Karpas-422 (cell line): Measurements from ENCODE around the gene TAF3. TPM values are rescaled to one million over a fixed set of nuclear protein-coding genes. Genes with fewer than 3 reads are reported as not detected.
"Not testable (repeated sequence)": the region's sequence is repeated elsewhere in the genome, so short reads cannot be mapped to it uniquely, and the experiment has no call there.

Source experiments
- DNase-seq: peaks from one replicate; pipeline ENCODE4 v3.0.0-alpha.2; 2015
- H2AFZ ChIP-seq: fragments of 200-600 bp; sonication (generic); 2 replicates; pipeline ENCODE4 v1.6.1; 2014; ENCODE audit warnings: antibody characterized with exemption, low read length, mixed read lengths
- H3K27ac ChIP-seq: fragments of 200-600 bp; sonication (generic); 2 replicates; pipeline ENCODE4 v1.5.1; 2014; ENCODE audit warnings: mild to moderate bottlenecking, low read length, moderate library complexity
- H3K27me3 ChIP-seq: fragments of 200-600 bp; sonication (generic); 2 replicates; pipeline ENCODE4 v1.6.1; 2014; ENCODE audit warnings: low read length, mixed read lengths
- H3K36me3 ChIP-seq: fragments of 200-600 bp; sonication (generic); 2 replicates; pipeline ENCODE4 v1.6.1; 2014; ENCODE audit warnings: low read length, mixed read lengths; ENCODE audit not compliant: insufficient read depth
- H3K4me1 ChIP-seq: fragments of 200-600 bp; sonication (generic); 2 replicates; pipeline ENCODE4 v1.6.1; 2014; ENCODE audit warnings: mild to moderate bottlenecking, low read length, mixed read lengths
- H3K4me2 ChIP-seq: fragments of 200-600 bp; sonication (generic); 2 replicates; pipeline ENCODE4 v1.6.1; 2014; ENCODE audit warnings: low read length, low read depth, mild to moderate bottlenecking; ENCODE audit not compliant: poor library complexity, severe bottlenecking
- H3K4me3 ChIP-seq: fragments of 200-600 bp; sonication (generic); 2 replicates; pipeline ENCODE4 v1.5.1; 2014; ENCODE audit warnings: mild to moderate bottlenecking, antibody characterized with exemption, low read length, mixed read lengths
- H3K79me2 ChIP-seq: fragments of 200-600 bp; sonication (generic); 2 replicates; pipeline ENCODE4 v1.6.1; 2014; ENCODE audit warnings: mild to moderate bottlenecking, low read length, mixed read lengths
- H3K9ac ChIP-seq: fragments of 200-600 bp; sonication (generic); 2 replicates; pipeline ENCODE4 v1.6.0; 2014; ENCODE audit warnings: low read length
- H3K9me2 ChIP-seq: fragments of 200-600 bp; sonication (generic), shearing (Covaris generic); replicated peaks from 2 replicates; pipeline ENCODE4 v1.6.0; 2014; ENCODE audit warnings: mild to moderate bottlenecking, low read length, moderate library complexity; ENCODE audit not compliant: insufficient read depth
- H3K9me3 ChIP-seq: fragments of 300-700, 200-600 bp; sonication (generic); 2 replicates; pipeline ENCODE4 v1.6.1; 2014; ENCODE audit warnings: low read length, mixed read lengths
- H4K20me1 ChIP-seq: fragments of 200-600 bp; sonication (generic); 2 replicates; pipeline ENCODE4 v1.6.1; 2014; ENCODE audit warnings: mild to moderate bottlenecking, antibody characterized with exemption, low read length, low read depth; ENCODE audit not compliant: insufficient read depth
- total RNA-seq: library from RNA; depleted of rRNA; stranded (reverse); fragments of >200 nt; shearing (Covaris generic); gene quantifications from 2 replicates; pipeline ENCODE4 v1.2.3, GENCODE V29; 2014; ENCODE audit warnings: low replicate concordance

The TAF3 gene
- total RNA-seq, 1 experiment from 2014 or later = 4.5 TPM

- no peaks in the 10 kb centered on the region for H3K36me3 ChIP-seq
- H2AFZ ChIP-seq = no peak overlapping the region
- H3K9me2 ChIP-seq = no peaks in the 10 kb centered on the region
- no peaks in the 10 kb centered on the region for H3K9me3 ChIP-seq
- H3K27me3 ChIP-seq = no peaks in the 10 kb centered on the region
- no peak for DNase-seq
- no peaks in the 10 kb centered on the region for H4K20me1 ChIP-seq
- no peak overlapping the region for H3K9ac ChIP-seq
- H3K79me2 ChIP-seq = no peaks in the 10 kb centered on the region
- H3K4me3 ChIP-seq = no peak overlapping the region
- H3K4me1 ChIP-seq = no peaks in the 10 kb centered on the region
- no peak overlapping the region for H3K4me2 ChIP-seq
- H3K27ac ChIP-seq = no peak overlapping the region
Measured at GRCh38 chr10:8023321-8023720, 205.0 kb downstream of the TAF3 start.

- no peak overlapping the region for H3K4me2 ChIP-seq
- no peaks in the 10 kb centered on the region for H3K4me1 ChIP-seq
- no peak overlapping the region for H2AFZ ChIP-seq
- no peaks in the 10 kb centered on the region for H3K9me2 ChIP-seq
- no peaks in the 10 kb centered on the region for H3K79me2 ChIP-seq
- no peak for DNase-seq
- no peak overlapping the region for H3K4me3 ChIP-seq
- H3K27me3 ChIP-seq = no peaks in the 10 kb centered on the region
- no peaks in the 10 kb centered on the region for H4K20me1 ChIP-seq
- H3K36me3 ChIP-seq = no peaks in the 10 kb centered on the region
- no peak overlapping the region for H3K27ac ChIP-seq
- no peaks in the 10 kb centered on the region for H3K9me3 ChIP-seq
- no peak overlapping the region for H3K9ac ChIP-seq
Measured at GRCh38 chr10:8023851-8024250, 205.5 kb downstream of the TAF3 start.

DNA sequence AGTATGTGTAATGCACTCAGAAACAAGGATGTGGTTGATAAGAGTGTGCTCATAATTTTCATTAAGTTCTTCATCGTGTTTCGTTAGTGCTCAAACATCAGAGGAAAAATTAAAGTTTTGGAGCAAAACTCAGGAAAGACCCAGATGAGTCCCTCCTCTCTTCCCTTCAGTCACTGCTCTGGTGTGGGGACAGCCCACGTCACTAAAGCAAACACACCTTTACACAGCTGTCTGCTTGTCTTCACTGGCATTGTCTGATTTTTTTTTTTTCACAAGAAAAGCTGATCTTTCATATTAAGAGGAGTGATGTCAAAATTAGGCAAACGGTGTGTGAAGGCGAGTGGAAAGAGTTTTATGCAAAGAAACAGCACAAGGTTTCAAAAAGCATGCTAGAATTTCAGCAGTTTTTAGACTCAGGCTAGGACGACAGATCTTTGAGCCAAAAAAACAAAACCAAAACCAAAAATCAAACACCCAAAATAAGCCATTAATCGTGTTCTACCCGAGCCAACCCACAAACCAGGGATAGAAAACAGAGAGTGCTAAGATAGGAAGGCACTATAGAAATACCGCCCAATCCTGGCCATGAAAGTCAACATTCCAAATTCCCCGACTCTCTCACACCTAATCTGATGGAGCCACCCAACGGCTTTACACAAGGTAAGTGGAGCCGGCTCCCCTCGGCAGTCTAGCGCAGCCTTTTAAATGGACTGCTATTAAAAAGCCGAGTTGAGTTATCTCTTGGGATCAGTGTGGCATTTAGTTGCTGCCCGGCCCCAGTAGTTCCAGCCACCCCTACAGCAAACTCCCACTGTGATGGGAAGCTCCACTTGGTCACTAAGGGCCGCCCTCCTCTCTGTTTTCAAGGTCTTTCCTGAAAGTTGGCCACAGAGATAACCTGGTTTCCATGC is 208.3 kb downstream of the TAF3 start:
- H3K9me2 ChIP-seq = no peaks in the 10 kb centered on the region
- H3K4me2 ChIP-seq = no peak overlapping the region
- no peak for DNase-seq
- no peaks in the 10 kb centered on the region for H4K20me1 ChIP-seq
- H3K36me3 ChIP-seq = no peaks in the 10 kb centered on the region
- H3K9me3 ChIP-seq = no peaks in the 10 kb centered on the region
- no peaks in the 10 kb centered on the region for H3K4me1 ChIP-seq
- no peak overlapping the region for H3K4me3 ChIP-seq
- no peak overlapping the region for H3K9ac ChIP-seq
- H3K27me3 ChIP-seq = no peaks in the 10 kb centered on the region
- no peak overlapping the region for H2AFZ ChIP-seq
- no peaks in the 10 kb centered on the region for H3K79me2 ChIP-seq
- H3K27ac ChIP-seq = no peak overlapping the region

- DNase-seq, H2AFZ ChIP-seq, H3K4me1 ChIP-seq, H3K27me3 ChIP-seq, H3K79me2 ChIP-seq, H3K36me3 ChIP-seq, H3K9me3 ChIP-seq, H3K4me2 ChIP-seq, H3K9me2 ChIP-seq, H3K27ac ChIP-seq, H3K9ac ChIP-seq, H3K4me3 ChIP-seq, H4K20me1 ChIP-seq: not testable (repeated sequence)
Measured at GRCh38 chr10:8031211-8031610, 212.9 kb downstream of the TAF3 start.

DNA sequence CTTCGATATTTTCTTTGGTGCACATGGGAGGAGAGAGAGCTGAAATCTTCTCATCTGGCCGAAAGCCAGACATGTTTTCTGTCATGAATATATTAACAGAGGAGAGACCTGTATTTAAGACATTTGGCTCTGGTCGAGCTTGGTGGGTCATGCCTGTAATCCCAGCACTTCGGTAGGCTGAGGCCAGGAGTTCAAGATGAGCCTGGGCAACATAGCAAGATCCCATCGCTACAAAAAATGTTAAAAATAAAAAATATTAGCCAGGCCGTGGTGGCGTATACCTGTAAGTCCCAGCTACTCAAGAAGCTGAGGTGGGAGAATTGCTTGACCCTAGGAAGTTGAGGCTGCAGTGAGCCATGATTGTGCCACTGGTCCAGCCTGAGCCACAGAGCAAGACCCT is 214.3 kb downstream of the TAF3 start:
- no peak overlapping the region for H2AFZ ChIP-seq
- no peaks in the 10 kb centered on the region for H3K9me3 ChIP-seq
- no peaks in the 10 kb centered on the region for H3K36me3 ChIP-seq
- H3K9ac ChIP-seq = no peak overlapping the region
- no peaks in the 10 kb centered on the region for H4K20me1 ChIP-seq
- H3K9me2 ChIP-seq = no peaks in the 10 kb centered on the region
- H3K4me3 ChIP-seq = no peak overlapping the region
- no peak overlapping the region for H3K4me2 ChIP-seq
- DNase-seq = no peak
- no peak overlapping the region for H3K27ac ChIP-seq
- no peaks in the 10 kb centered on the region for H3K79me2 ChIP-seq
- H3K27me3 ChIP-seq = no peaks in the 10 kb centered on the region
- no peaks in the 10 kb centered on the region for H3K4me1 ChIP-seq

- Histone ChIP-seq H3K4me2 (no peak overlapping the region), H4K20me1 (no peaks in the 10 kb centered on the region), H3K9ac (no peak overlapping the region), H3K36me3 (no peaks in the 10 kb centered on the region), H3K27ac (no peak overlapping the region), H2AFZ (no peak overlapping the region), H3K9me2 (no peaks in the 10 kb centered on the region), H3K4me3 (no peak overlapping the region), H3K79me2 (no peaks in the 10 kb centered on the region), H3K27me3 (no peaks in the 10 kb centered on the region), H3K4me1 (no peaks in the 10 kb centered on the region), H3K9me3 (no peaks in the 10 kb centered on the region)
- DNase-seq = no peak
Measured at GRCh38 chr10:8033812-8034465, 215.6 kb downstream of the TAF3 start.

- no peak overlapping the region for H3K4me3 ChIP-seq
- no peaks in the 10 kb centered on the region for H3K4me1 ChIP-seq
- no peak overlapping the region for H2AFZ ChIP-seq
- no peak for DNase-seq
- no peak overlapping the region for H3K4me2 ChIP-seq
- no peaks in the 10 kb centered on the region for H3K9me3 ChIP-seq
- H3K79me2 ChIP-seq = no peaks in the 10 kb centered on the region
- H4K20me1 ChIP-seq = no peaks in the 10 kb centered on the region
- no peak overlapping the region for H3K9ac ChIP-seq
- H3K36me3 ChIP-seq = no peaks in the 10 kb centered on the region
- no peaks in the 10 kb centered on the region for H3K9me2 ChIP-seq
- no peak overlapping the region for H3K27ac ChIP-seq
- no peaks in the 10 kb centered on the region for H3K27me3 ChIP-seq
Measured at GRCh38 chr10:8034466-8035005, 216.2 kb downstream of the TAF3 start.

DNA sequence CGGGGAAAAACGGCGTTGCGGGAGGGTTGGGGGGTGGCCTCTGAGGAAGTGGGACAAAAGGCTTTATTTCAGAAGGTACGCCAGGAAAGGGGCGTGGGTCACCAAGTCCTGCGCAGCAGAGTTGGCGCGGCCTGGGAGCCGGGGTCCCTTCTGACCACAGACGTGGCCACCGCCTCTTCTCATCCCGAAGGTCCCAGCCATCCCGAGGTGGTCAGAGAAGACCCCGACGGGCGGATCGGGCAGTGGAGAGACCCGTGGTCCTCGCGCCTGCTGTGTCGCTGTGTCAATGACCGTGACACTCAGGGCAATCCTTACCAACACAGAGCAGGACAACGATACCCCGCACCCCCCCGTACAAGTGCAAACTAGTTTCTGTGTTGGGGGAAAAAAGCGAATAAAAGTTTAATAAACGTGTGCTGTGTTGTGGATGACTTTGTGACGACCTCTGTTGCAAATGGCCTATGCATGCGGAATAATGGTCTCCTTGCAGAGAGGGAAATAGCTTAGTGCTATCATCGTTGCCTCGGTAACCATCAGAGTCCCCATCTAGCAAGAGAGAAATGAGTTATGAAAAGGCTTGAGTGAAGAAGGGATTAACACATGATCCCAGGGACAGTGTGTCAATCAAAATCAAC is 216.8 kb downstream of the TAF3 start:
- H3K4me1 ChIP-seq = no peaks in the 10 kb centered on the region
- H3K27ac ChIP-seq = no peak overlapping the region
- no peaks in the 10 kb centered on the region for H3K36me3 ChIP-seq
- H3K4me3 ChIP-seq = no peak overlapping the region
- H3K9me2 ChIP-seq = no peaks in the 10 kb centered on the region
- no peaks in the 10 kb centered on the region for H3K9me3 ChIP-seq
- H3K9ac ChIP-seq = no peak overlapping the region
- DNase-seq = no peak
- no peaks in the 10 kb centered on the region for H3K27me3 ChIP-seq
- no peak overlapping the region for H3K4me2 ChIP-seq
- H2AFZ ChIP-seq = no peak overlapping the region
- H4K20me1 ChIP-seq = no peaks in the 10 kb centered on the region
- no peaks in the 10 kb centered on the region for H3K79me2 ChIP-seq
